Rectal smooth muscle tissue (tissue), 1 donor: Measurements from ENCODE around the gene DEFB114.

Experiments used
- H3K27ac ChIP-seq: one replicate; pipeline ENCODE4 v1.7.0; 2013; ENCODE audit warnings: low read depth, low read length, inconsistent platforms
- H3K27me3 ChIP-seq: one replicate; pipeline ENCODE4 v1.7.0; 2013; ENCODE audit warnings: low read length; ENCODE audit not compliant: control insufficient read depth, insufficient read depth
- H3K36me3 ChIP-seq: one replicate; pipeline ENCODE4 v1.7.0; 2013; ENCODE audit warnings: low read length; ENCODE audit not compliant: control insufficient read depth, insufficient read depth
- H3K4me1 ChIP-seq: one replicate; pipeline ENCODE4 v1.7.0; 2013; ENCODE audit warnings: low read length; ENCODE audit not compliant: control insufficient read depth, insufficient read depth
- H3K4me3 ChIP-seq: one replicate; pipeline ENCODE4 v1.7.0; 2013; ENCODE audit warnings: low read length
- H3K9ac ChIP-seq: one replicate; pipeline ENCODE4 v1.7.0; 2013; ENCODE audit warnings: low read length

The DEFB114 gene

GRCh38 chr6:49933526-49933925 is 30.4 kb downstream of the DEFB114 start:
- Histone ChIP-seq H3K36me3 (no peaks in the 10 kb centered on the region), H3K4me3 (no peak overlapping the region), H3K9ac (no peak overlapping the region), H3K4me1 (no peaks in the 10 kb centered on the region), H3K27me3 (no peaks in the 10 kb centered on the region), H3K27ac (no peak overlapping the region)

DNA sequence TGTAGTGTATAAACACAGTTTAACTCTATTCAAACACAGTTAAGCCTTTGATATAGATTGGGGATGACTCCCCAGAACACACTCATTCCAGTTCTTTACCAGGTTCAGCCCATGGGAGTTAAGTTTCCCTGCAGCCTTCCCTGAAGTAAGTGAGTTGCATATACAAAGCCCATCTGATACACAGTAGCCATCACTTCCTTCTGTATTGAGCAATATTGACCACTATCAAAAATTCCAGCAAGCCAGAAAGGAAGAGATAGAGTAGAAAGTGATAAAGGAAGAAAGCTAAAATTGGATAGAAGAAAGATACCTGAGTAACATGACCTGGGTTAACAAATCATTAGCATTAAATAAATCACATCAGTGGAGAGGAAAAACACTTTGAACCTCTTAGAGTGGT is 34.6 kb downstream of the DEFB114 start:
- Histone ChIP-seq H3K27me3 (no peaks in the 10 kb centered on the region), H3K4me1 (no peaks in the 10 kb centered on the region), H3K27ac (no peak overlapping the region), H3K4me3 (no peak overlapping the region), H3K36me3 (no peaks in the 10 kb centered on the region), H3K9ac (no peak overlapping the region)

GRCh38 chr6:49923826-49924225 is 40.1 kb downstream of the DEFB114 start:
- Histone ChIP-seq H3K4me3 (no peak overlapping the region), H3K27ac (no peak overlapping the region), H3K9ac (no peak overlapping the region), H3K27me3 (no peaks in the 10 kb centered on the region), H3K4me1 (no peaks in the 10 kb centered on the region), H3K36me3 (no peaks in the 10 kb centered on the region)

DNA sequence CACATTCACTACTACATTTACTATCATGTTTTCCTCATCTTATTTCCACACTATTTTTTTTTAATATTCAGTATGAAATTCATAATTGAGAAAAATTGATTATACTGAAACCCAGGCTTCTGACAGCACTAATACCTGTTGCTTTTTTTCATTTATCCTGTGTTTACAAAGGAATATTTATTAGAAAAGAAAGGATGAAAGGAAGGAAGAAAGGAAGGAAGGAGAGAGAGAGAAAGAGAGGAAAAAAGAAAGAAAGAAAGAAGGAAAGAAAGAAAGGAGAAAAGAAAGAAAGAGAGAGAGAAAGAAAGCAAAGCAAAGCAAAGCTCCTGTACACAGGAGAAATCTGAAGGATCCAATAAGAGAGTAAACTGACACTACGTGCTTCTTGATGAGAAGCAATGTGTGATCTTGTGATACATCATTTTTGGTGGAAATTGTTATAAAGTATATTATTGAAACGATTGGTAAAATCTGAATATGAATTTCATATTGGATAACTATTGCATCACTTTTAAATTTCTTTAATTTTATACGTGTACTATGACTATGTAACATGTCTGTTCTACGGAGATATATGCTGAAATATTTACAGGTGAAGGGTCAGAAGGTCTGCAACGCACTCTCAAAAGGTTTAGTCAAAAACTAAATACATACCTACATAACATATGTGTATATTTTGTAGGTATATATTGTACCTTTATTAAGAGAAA is 43.9 kb downstream of the DEFB114 start:
- Histone ChIP-seq H3K36me3 (no peaks in the 10 kb centered on the region), H3K4me1 (no peaks in the 10 kb centered on the region), H3K4me3 (no peak overlapping the region), H3K27me3 (no peaks in the 10 kb centered on the region), H3K9ac (no peak overlapping the region), H3K27ac (no peak overlapping the region)

DNA sequence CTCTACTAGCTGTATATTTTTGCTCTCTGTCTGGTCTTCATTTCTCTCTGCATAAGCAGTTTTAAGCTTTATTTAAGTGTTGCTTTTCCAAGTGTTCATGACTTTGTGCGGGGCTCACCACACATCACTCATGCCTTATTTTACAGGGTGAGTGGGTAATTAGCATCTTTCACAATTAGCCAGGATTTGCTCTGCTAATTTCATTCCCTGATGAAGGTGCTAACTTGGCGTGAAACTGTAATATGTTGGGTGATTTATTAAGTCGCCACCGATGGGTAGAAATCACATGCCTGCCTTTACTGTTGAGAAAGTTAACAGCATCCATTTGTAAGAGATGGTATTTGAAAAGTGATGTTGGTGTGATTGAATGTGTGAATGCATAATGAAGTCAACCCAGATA is 44.7 kb downstream of the DEFB114 start:
- H3K27ac ChIP-seq, result no peak overlapping the region
- H3K4me1 ChIP-seq, result no peaks in the 10 kb centered on the region
- H3K4me3 ChIP-seq, result no peak overlapping the region
- H3K27me3 ChIP-seq, result no peaks in the 10 kb centered on the region
- H3K9ac ChIP-seq, result no peak overlapping the region
- no peaks in the 10 kb centered on the region for H3K36me3 ChIP-seq

DNA sequence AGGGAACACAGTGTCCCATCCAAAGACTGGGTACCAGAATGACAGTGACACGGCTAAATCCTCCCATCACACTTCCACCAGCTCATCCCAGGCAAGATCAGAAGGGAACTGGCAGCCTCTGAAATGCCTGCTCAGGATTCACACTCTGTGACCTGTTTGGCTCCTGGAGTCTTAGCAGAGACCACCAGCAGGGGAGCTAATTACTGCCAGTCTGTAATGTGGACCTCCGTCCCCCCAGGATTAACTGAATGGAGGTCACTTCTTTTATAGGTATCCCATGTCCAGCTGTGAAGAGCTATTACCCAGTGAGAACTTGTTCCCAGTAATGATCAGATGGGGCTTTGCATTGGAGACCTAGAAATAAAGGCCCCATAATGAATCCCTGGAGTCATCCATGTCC is 45.2 kb downstream of the DEFB114 start:
- no peak overlapping the region for H3K27ac ChIP-seq
- H3K27me3 ChIP-seq, result no peaks in the 10 kb centered on the region
- H3K4me1 ChIP-seq, result peaks cover 1% of the 10 kb centered on the region
- H3K4me3 ChIP-seq, result no peak overlapping the region
- H3K36me3 ChIP-seq, result no peaks in the 10 kb centered on the region
- no peak overlapping the region for H3K9ac ChIP-seq

GRCh38 chr6:49915035-49915434 is 48.9 kb downstream of the DEFB114 start:
- Histone ChIP-seq H3K27ac (no peak overlapping the region), H3K36me3 (no peaks in the 10 kb centered on the region), H3K9ac (no peak overlapping the region), H3K4me3 (no peak overlapping the region), H3K4me1 (peaks cover 3% of the 10 kb centered on the region), H3K27me3 (no peaks in the 10 kb centered on the region)

DNA sequence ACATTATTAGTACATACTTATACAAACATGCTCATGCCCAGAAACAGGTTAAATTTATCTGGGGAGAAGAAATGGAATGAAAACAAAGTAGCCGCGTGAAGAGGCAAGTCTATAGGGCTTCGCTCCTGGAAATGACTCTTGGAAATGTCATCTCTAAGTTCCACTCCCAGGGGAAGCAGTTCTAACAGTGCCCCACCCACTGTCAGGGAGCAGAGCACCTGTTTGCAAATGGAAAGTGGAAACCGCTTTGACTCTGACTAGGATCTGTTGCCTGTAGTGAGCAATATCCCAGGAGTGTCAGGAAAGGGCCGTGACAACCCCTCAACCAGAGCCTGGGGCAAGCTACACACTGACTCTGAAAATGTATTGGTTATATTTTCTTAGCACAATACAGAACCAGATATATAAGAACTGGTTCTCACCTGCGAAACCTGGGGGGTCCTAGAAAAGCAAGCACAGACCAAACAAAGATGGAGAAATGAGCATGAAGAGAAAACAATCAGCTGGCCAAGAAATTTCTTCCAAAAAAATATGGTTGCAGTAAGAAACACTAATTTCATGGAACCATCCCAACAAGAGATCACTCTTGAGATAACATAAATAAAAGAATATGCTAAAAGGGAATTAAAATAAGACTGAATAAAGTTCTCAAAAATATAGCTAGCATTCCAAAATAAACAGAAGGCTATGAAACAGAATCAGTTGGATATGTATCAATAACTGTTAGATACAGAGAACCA is 50.2 kb downstream of the DEFB114 start:
- Histone ChIP-seq H3K36me3 (no peaks in the 10 kb centered on the region), H3K27me3 (no peaks in the 10 kb centered on the region), H3K27ac (no peak overlapping the region), H3K9ac (no peak overlapping the region), H3K4me3 (no peak overlapping the region), H3K4me1 (peaks cover 3% of the 10 kb centered on the region)

DNA sequence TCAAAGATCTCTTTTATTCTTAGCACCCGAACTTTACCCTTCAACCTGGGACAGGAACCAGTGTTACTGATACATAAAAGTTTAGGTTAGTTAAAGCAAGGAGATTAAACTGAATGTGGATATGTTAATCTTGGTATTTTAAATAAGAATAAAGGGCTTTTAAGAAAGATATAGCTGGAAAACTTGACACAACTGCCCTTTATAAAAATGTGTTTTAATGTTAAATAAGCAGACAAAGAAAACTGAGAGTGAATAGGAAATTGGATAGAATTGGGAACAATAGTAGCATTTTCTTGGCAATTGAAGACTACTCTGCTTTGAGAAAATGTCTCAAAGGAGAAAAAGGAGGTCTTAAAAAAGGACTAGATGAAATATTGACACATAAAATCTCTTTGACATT is 51.8 kb downstream of the DEFB114 start:
- H3K27me3 ChIP-seq, result no peaks in the 10 kb centered on the region
- H3K4me3 ChIP-seq, result no peak overlapping the region
- H3K4me1 ChIP-seq, result peaks cover 3% of the 10 kb centered on the region
- H3K36me3 ChIP-seq, result no peaks in the 10 kb centered on the region
- no peak overlapping the region for H3K27ac ChIP-seq
- no peak overlapping the region for H3K9ac ChIP-seq

DNA sequence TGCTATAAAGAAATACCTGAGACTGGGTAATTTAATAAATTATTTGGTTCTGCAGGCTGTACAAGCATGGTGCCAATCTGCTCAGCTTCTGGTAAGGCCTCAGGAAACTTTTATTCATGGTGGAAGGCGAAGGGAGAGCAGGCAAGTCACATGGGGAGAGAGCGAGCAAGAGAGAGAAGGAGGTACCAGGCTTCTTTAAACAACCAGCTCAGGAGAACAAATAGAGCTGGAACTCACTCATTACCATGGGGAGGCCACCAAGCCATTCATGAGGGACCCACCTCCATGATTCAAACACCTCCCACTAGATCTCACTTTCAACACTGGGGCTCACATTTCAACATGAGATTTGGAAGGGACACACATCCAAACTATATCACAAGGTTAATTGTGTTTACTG is 52.7 kb downstream of the DEFB114 start:
- no peaks in the 10 kb centered on the region for H3K36me3 ChIP-seq
- H3K4me3 ChIP-seq, result no peak overlapping the region
- no peak overlapping the region for H3K27ac ChIP-seq
- H3K27me3 ChIP-seq, result no peaks in the 10 kb centered on the region
- peaks cover 3% of the 10 kb centered on the region for H3K4me1 ChIP-seq
- H3K9ac ChIP-seq, result no peak overlapping the region
